ENCODE measurements around the gene CALR3. TPM values are rescaled to one million over a fixed set of nuclear protein-coding genes. Genes with fewer than 3 reads are reported as not detected.

CALR3 gene
- total and polyA plus RNA-seq, 7 experiments from 2014 or later: not detected

- Histone ChIP-seq H3K27me3 (ENCODE audit: control insufficient read depth in 2 of 2, insufficient read depth in 2 of 2, low read length in 2 of 2) (no peaks in the 10 kb centered on the region), H3K27ac (ENCODE audit: low read depth, low read length) (no peak overlapping the region), H3K36me3 (ENCODE audit: control insufficient read depth in 2 of 3, insufficient read depth in 3 of 3, low read length in 3 of 3) (peaks cover 5 to 44% (median 8%) of the 10 kb centered on the region in 3 experiments), H3K9me3 (ENCODE audit: control insufficient read depth in 2 of 3, low read length in 3 of 3) (no peaks in the 10 kb centered on the region), H3K4me1 (ENCODE audit: control insufficient read depth in 2 of 2, insufficient read depth in 2 of 2, low read length in 2 of 2) (peaks cover 0 to 7% of the 10 kb centered on the region in 2 donors), H3K4me3 (ENCODE audit: low read length) (no peak overlapping the region)
- Mint-ChIP-seq H3K27me3 (no peaks in the 10 kb centered on the region), H3K9me3 (no peaks in the 10 kb centered on the region), H3K4me1 (peaks cover 11 to 54% (median 32%) of the 10 kb centered on the region in 7 donors), H3K4me3 (no peak overlapping the region), H3K36me3 (peaks cover 4 to 30% (median 6%) of the 10 kb centered on the region in 5 donors), H3K27ac (no peak overlapping the region)
- intact Hi-C loops (cut with micrococcal nuclease): no loop called here
- DNase-seq (no peak), ATAC-seq (no peak)
- ChIA-PET CTCF (interaction anchor here (0.7 kb wide), 1 partner anchor 357 kb away, joined by 4 read pairs; no protein-coding TSS in a partner anchor), POLR2A (no interaction called here)
Observed at GRCh38 chr19:16441661-16442162, 54.3 kb downstream of the CALR3 start.

- intact Hi-C loops (cut with micrococcal nuclease): no loop called here
- DNase-seq (no peak), ATAC-seq (no peak)
- Histone ChIP-seq H3K4me3 (ENCODE audit: low read length) (no peak overlapping the region), H3K4me1 (ENCODE audit: control insufficient read depth in 2 of 2, insufficient read depth in 2 of 2, low read length in 2 of 2) (no peaks in the 10 kb centered on the region), H3K36me3 (ENCODE audit: control insufficient read depth in 2 of 3, insufficient read depth in 3 of 3, low read length in 3 of 3) (peaks cover 5 to 72% (median 19%) of the 10 kb centered on the region in 3 experiments), H3K27me3 (ENCODE audit: control insufficient read depth in 2 of 2, insufficient read depth in 2 of 2, low read length in 2 of 2) (no peaks in the 10 kb centered on the region), H3K27ac (ENCODE audit: low read depth, low read length) (no peak overlapping the region), H3K9me3 (ENCODE audit: control insufficient read depth in 2 of 3, low read length in 3 of 3) (no peaks in the 10 kb centered on the region)
- ChIA-PET CTCF (no interaction called here), POLR2A (no interaction called here)
- H3K4me3 Mint-ChIP-seq: peak overlapping the region in 1 of 10 donors; percentile 25
- peak overlapping the region in 5 of 9 donors; percentile 26 to 84 (median 31) for H3K27ac Mint-ChIP-seq
- no peaks in the 10 kb centered on the region for H3K27me3 Mint-ChIP-seq
- H3K36me3 Mint-ChIP-seq: peaks cover 9 to 36% (median 12%) of the 10 kb centered on the region in 5 donors
- H3K4me1 Mint-ChIP-seq: peaks cover 0 to 26% (median 8%) of the 10 kb centered on the region in 7 donors
- H3K9me3 Mint-ChIP-seq: no peaks in the 10 kb centered on the region
Observed at GRCh38 chr19:16436780-16437332, 59.1 kb downstream of the CALR3 start.

GRCh38 chr19:16435999-16436650, 59.8 kb downstream of the CALR3 start:
- Mint-ChIP-seq H3K9me3 (no peaks in the 10 kb centered on the region), H3K4me1 (peaks cover 0 to 26% (median 8%) of the 10 kb centered on the region in 7 donors), H3K36me3 (peaks cover 9 to 36% (median 12%) of the 10 kb centered on the region in 5 donors), H3K27me3 (no peaks in the 10 kb centered on the region), H3K27ac (peak overlapping the region in 4 of 9 donors; percentile 26 to 63 (median 26)), H3K4me3 (peak overlapping the region in 2 of 10 donors; percentile 16 to 25)
- intact Hi-C loops (cut with micrococcal nuclease): no loop called here
- no peak for DNase-seq
- CTCF ChIA-PET: interaction anchor here (0.6 kb wide), 1 partner anchor 490 kb away, joined by 3 read pairs; no protein-coding TSS in a partner anchor
- POLR2A ChIA-PET: no interaction called here
- peak; percentile 24 for ATAC-seq
- no peaks in the 10 kb centered on the region for H3K4me1 ChIP-seq (ENCODE audit: control insufficient read depth in 2 of 2, insufficient read depth in 2 of 2, low read length in 2 of 2)
- no peaks in the 10 kb centered on the region for H3K9me3 ChIP-seq (ENCODE audit: control insufficient read depth in 2 of 3, low read length in 3 of 3)
- no peak overlapping the region for H3K27ac ChIP-seq (ENCODE audit: low read depth, low read length)
- H3K4me3 ChIP-seq (ENCODE audit: low read length): no peak overlapping the region
- peaks cover 5 to 71% (median 16%) of the 10 kb centered on the region in 3 experiments for H3K36me3 ChIP-seq (ENCODE audit: control insufficient read depth in 2 of 3, insufficient read depth in 3 of 3, low read length in 3 of 3)
- no peaks in the 10 kb centered on the region for H3K27me3 ChIP-seq (ENCODE audit: control insufficient read depth in 2 of 2, insufficient read depth in 2 of 2, low read length in 2 of 2)

DNA sequence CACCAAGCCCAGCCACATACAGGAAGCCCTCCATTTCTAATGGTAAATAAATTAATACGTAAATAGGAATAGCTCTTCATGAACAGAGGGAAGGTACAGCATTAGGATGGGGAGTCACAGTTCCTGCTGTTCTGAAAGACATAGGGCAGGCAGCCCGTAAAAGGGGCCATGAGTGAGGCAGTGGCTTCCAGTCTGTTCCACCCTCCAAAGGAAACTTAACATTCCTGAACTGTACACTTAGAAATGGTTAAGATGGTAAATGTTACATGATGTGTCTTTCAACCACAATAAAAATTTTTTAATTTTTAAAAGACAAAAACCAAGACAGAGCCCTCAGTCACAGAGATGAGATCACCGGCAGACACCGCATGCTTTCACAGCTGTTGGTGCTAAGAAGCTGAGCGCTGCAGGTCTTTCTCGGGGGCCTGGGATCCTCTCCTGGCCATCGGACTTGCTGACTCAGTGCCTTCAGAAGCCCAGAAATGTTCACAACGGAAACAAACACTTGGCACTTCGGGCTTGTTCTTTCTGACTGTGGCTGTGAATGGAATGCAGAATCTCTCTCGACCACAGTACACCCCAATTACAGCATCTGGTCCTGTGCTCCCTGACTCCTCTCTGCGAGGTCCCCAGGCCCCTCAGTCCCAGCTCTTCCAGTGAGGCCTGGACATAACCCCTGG, 60.6 kb downstream of the CALR3 start:
- ATAC-seq (peak; percentile 61), DNase-seq (no peak)
- Mint-ChIP-seq H3K4me3 (no peak overlapping the region), H3K36me3 (peaks cover 9 to 36% (median 16%) of the 10 kb centered on the region in 5 donors), H3K4me1 (peaks cover 0 to 22% (median 11%) of the 10 kb centered on the region in 7 donors), H3K9me3 (no peaks in the 10 kb centered on the region), H3K27ac (peak overlapping the region in 2 of 9 donors; percentile 55 to 63), H3K27me3 (no peaks in the 10 kb centered on the region)
- H3K27me3 ChIP-seq (ENCODE audit: control insufficient read depth in 2 of 2, insufficient read depth in 2 of 2, low read length in 2 of 2): no peaks in the 10 kb centered on the region
- H3K4me1 ChIP-seq (ENCODE audit: control insufficient read depth in 2 of 2, insufficient read depth in 2 of 2, low read length in 2 of 2): no peaks in the 10 kb centered on the region
- H3K36me3 ChIP-seq (ENCODE audit: control insufficient read depth in 2 of 3, insufficient read depth in 3 of 3, low read length in 3 of 3): peaks cover under 1 to 69% (median 20%) of the 10 kb centered on the region in 3 experiments
- intact Hi-C loops (cut with micrococcal nuclease): no loop called here
- H3K4me3 ChIP-seq (ENCODE audit: low read length): no peak overlapping the region
- CTCF ChIA-PET: interaction anchor here (0.6 kb wide), 1 partner anchor 489 kb away, joined by 3 read pairs; no protein-coding TSS in a partner anchor
- no peaks in the 10 kb centered on the region for H3K9me3 ChIP-seq (ENCODE audit: control insufficient read depth in 2 of 3, low read length in 3 of 3)
- no peak overlapping the region for H3K27ac ChIP-seq (ENCODE audit: low read depth, low read length)
- POLR2A ChIA-PET: no interaction called here

- Mint-ChIP-seq H3K4me3 (no peak overlapping the region), H3K4me1 (peaks cover 0 to 22% (median 14%) of the 10 kb centered on the region in 7 donors), H3K36me3 (peaks cover 9 to 33% (median 17%) of the 10 kb centered on the region in 5 donors), H3K9me3 (no peaks in the 10 kb centered on the region), H3K27me3 (no peaks in the 10 kb centered on the region), H3K27ac (no peak overlapping the region)
- H3K27ac ChIP-seq (ENCODE audit: low read depth, low read length): no peak overlapping the region
- H3K9me3 ChIP-seq (ENCODE audit: control insufficient read depth in 2 of 3, low read length in 3 of 3): no peaks in the 10 kb centered on the region
- intact Hi-C loops (cut with micrococcal nuclease): no loop called here
- CTCF ChIA-PET: interaction anchor here (0.6 to 1.0 kb wide), 2 partner anchors 28 to 166 kb away, joined by 3 read pairs; no protein-coding TSS in a partner anchor
- ATAC-seq: no peak
- H3K27me3 ChIP-seq (ENCODE audit: control insufficient read depth in 2 of 2, insufficient read depth in 2 of 2, low read length in 2 of 2): no peaks in the 10 kb centered on the region
- no peaks in the 10 kb centered on the region for H3K4me1 ChIP-seq (ENCODE audit: control insufficient read depth in 2 of 2, insufficient read depth in 2 of 2, low read length in 2 of 2)
- no peak for DNase-seq
- peaks cover 0 to 70% (median 26%) of the 10 kb centered on the region in 3 experiments for H3K36me3 ChIP-seq (ENCODE audit: control insufficient read depth in 2 of 3, insufficient read depth in 3 of 3, low read length in 3 of 3)
- H3K4me3 ChIP-seq (ENCODE audit: low read length): no peak overlapping the region
- POLR2A ChIA-PET: no interaction called here
Observed at GRCh38 chr19:16433986-16434385, 62.0 kb downstream of the CALR3 start.

DNA sequence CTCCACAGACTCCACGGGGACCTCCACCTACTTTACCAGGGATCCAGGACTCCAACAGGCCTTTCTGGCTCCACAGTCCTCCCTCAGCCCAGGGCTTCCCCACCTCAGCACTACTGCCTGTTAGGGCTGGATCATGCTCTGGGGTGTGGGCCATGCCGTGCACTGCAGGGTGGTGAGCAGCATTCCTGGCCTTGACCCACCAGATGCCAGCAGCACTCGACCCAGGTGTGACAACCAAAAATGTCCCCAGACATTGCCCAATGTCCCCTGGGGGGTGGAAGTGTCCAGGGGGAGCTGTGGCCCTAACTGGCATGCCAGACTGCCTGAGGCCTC, 66.2 kb downstream of the CALR3 start:
- DNase-seq: no peak
- H3K36me3 Mint-ChIP-seq: peaks cover 6 to 29% (median 14%) of the 10 kb centered on the region in 5 donors
- H3K9me3 Mint-ChIP-seq: no peaks in the 10 kb centered on the region
- peak overlapping the region in 3 of 9 donors; percentile 60 to 86 (median 82) for H3K27ac Mint-ChIP-seq
- peaks cover 0 to 35% (median 15%) of the 10 kb centered on the region in 7 donors for H3K4me1 Mint-ChIP-seq
- Histone ChIP-seq H3K4me3 (ENCODE audit: low read length) (no peak overlapping the region), H3K27ac (ENCODE audit: low read depth, low read length) (no peak overlapping the region), H3K9me3 (ENCODE audit: control insufficient read depth in 2 of 3, low read length in 3 of 3) (no peaks in the 10 kb centered on the region), H3K27me3 (ENCODE audit: control insufficient read depth in 2 of 2, insufficient read depth in 2 of 2, low read length in 2 of 2) (no peaks in the 10 kb centered on the region), H3K36me3 (ENCODE audit: control insufficient read depth in 2 of 3, insufficient read depth in 3 of 3, low read length in 3 of 3) (peaks cover 0 to 75% (median 14%) of the 10 kb centered on the region in 3 experiments), H3K4me1 (ENCODE audit: control insufficient read depth in 2 of 2, insufficient read depth in 2 of 2, low read length in 2 of 2) (no peaks in the 10 kb centered on the region)
- peak overlapping the region in 1 of 10 donors; percentile 74 for H3K4me3 Mint-ChIP-seq
- no peaks in the 10 kb centered on the region for H3K27me3 Mint-ChIP-seq
- intact Hi-C loops (cut with micrococcal nuclease): no loop called here
- ATAC-seq: no peak
- CTCF ChIA-PET: no interaction called here
- POLR2A ChIA-PET: no interaction called here
